ENCODE data around the gene ZNF423. TPM values are rescaled to one million over a fixed set of nuclear protein-coding genes. Genes with fewer than 3 reads are reported as not detected.

Gene ZNF423
- total RNA-seq, 1 donor from 2014 or later = 10.6 TPM

DNA sequence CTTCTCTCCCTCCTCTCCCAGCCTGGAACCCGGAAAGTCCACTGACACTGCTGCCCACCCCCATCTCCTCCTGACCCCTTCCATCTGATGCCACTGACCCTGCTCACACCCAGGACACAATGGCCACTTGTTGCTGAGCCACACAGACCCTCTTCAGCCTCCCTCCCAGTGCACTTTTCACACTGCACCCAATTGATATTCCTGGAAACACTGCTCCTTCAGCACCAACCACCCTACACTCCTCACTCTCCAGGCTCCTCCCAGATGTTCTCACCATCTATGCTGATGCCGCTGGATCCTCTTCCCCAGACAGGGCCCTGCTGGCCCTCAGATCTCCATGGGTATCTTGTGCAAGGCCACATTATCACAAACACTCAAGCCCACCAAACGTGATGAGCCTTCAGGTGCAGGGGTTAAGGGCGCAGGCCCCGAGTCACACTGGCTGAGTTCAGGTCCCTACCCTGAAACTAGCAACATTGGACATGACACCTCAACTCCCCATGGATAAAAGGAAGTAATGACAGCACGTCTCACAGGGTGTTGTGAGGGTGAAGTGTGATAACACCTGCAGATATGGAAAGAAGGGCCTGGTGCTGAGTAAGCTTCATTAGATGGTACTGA, 238.1 kb downstream of the ZNF423 start:
- FAIRE-seq = no peak
- no peaks in the 10 kb centered on the region for H3K9me3 Mint-ChIP-seq (ENCODE audit: unreplicated experiment)
- H3K4me3 ChIP-seq (ENCODE audit: insufficient read depth, low read depth, low read length) = no peak overlapping the region
- H3K36me3 Mint-ChIP-seq (ENCODE audit: low read depth, unreplicated experiment) = no peaks in the 10 kb centered on the region
- H3K9ac ChIP-seq (ENCODE audit: low read length) = no peak overlapping the region
- no peaks in the 10 kb centered on the region for H3K9me3 ChIP-seq (ENCODE audit: insufficient read depth, low read depth, low read length)
- H3K79me2 ChIP-seq (ENCODE audit: insufficient read depth, low read length) = no peaks in the 10 kb centered on the region
- H2AFZ ChIP-seq (ENCODE audit: low read depth, low read length) = no peak overlapping the region
- H3K4me3 Mint-ChIP-seq (ENCODE audit: unreplicated experiment) = no peak overlapping the region
- peaks cover 2% of the 10 kb centered on the region for H3K27me3 Mint-ChIP-seq (ENCODE audit: low read depth, unreplicated experiment)
- no peaks in the 10 kb centered on the region for H4K20me1 ChIP-seq (ENCODE audit: insufficient read depth, low read length)
- no peaks in the 10 kb centered on the region for H3K27me3 ChIP-seq (ENCODE audit: insufficient read depth, low read length)
- H3K4me1 ChIP-seq (ENCODE audit: insufficient read depth, low read length) = peaks cover 24% of the 10 kb centered on the region
- TF ChIP-seq CTCF (IDR thresholded peaks at IDR 0.05; ENCODE audit: insufficient read depth, low read depth, low read length) = no peak
- TF ChIP-seq EZH2 (IDR thresholded peaks at IDR 0.05; ENCODE audit: insufficient read depth, low read length) = no peak
- peaks cover 3% of the 10 kb centered on the region for H3K4me1 Mint-ChIP-seq (ENCODE audit: low read depth, unreplicated experiment)
- H3K36me3 ChIP-seq (ENCODE audit: insufficient read depth, low read length) = no peaks in the 10 kb centered on the region
- H3K27ac Mint-ChIP-seq (ENCODE audit: unreplicated experiment) = no peak overlapping the region
- no peak overlapping the region for H3K4me2 ChIP-seq (ENCODE audit: low read length)
- no peak overlapping the region for H3K27ac ChIP-seq (ENCODE audit: low read depth, low read length)
- DNase-seq (ENCODE audit: low read depth) = no peak

GRCh38 chr16:49617016-49617629, 238.8 kb downstream of the ZNF423 start:
- Histone ChIP-seq H3K27ac (ENCODE audit: low read depth, low read length) (no peak overlapping the region), H3K27me3 (ENCODE audit: insufficient read depth, low read length) (no peaks in the 10 kb centered on the region), H3K9ac (ENCODE audit: low read length) (no peak overlapping the region), H4K20me1 (ENCODE audit: insufficient read depth, low read length) (no peaks in the 10 kb centered on the region), H3K36me3 (ENCODE audit: insufficient read depth, low read length) (no peaks in the 10 kb centered on the region), H3K4me2 (ENCODE audit: low read length) (no peak overlapping the region), H3K9me3 (ENCODE audit: insufficient read depth, low read depth, low read length) (no peaks in the 10 kb centered on the region), H3K79me2 (ENCODE audit: insufficient read depth, low read length) (no peaks in the 10 kb centered on the region), H3K4me3 (ENCODE audit: insufficient read depth, low read depth, low read length) (no peak overlapping the region), H2AFZ (ENCODE audit: low read depth, low read length) (no peak overlapping the region), H3K4me1 (ENCODE audit: insufficient read depth, low read length) (peaks cover 24% of the 10 kb centered on the region)
- Mint-ChIP-seq H3K27me3 (ENCODE audit: low read depth, unreplicated experiment) (peaks cover 2% of the 10 kb centered on the region), H3K4me1 (ENCODE audit: low read depth, unreplicated experiment) (peaks cover 3% of the 10 kb centered on the region), H3K9me3 (ENCODE audit: unreplicated experiment) (no peaks in the 10 kb centered on the region), H3K27ac (ENCODE audit: unreplicated experiment) (no peak overlapping the region), H3K36me3 (ENCODE audit: low read depth, unreplicated experiment) (no peaks in the 10 kb centered on the region), H3K4me3 (ENCODE audit: unreplicated experiment) (no peak overlapping the region)
- TF ChIP-seq EZH2 (IDR thresholded peaks at IDR 0.05; ENCODE audit: insufficient read depth, low read length) (no peak), CTCF (IDR thresholded peaks at IDR 0.05; ENCODE audit: insufficient read depth, low read depth, low read length) (no peak)
- FAIRE-seq (no peak), DNase-seq (ENCODE audit: low read depth) (no peak)

DNA sequence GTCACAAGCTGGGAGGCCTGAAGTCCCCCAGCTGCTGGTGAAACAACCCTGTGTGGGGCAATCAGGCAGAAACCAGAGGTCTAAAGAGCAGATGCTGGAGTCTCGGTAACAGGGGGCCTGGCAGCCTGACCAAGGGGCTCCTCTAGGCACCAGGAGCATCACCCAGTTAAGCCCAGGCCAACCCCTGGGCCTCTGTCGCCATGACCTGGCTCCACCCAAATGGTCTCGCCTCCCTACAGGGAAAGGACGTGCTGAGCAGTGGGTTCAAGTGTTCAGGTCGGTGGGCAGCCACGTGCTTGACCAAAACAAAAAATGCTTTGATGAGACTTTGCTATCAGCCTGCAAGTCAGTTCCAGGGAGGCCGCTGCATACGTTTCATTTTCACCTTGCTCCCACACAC, 240.3 kb downstream of the ZNF423 start:
- FAIRE-seq (no peak), DNase-seq (ENCODE audit: low read depth) (no peak)
- Mint-ChIP-seq H3K4me3 (ENCODE audit: unreplicated experiment) (no peak overlapping the region), H3K36me3 (ENCODE audit: low read depth, unreplicated experiment) (no peaks in the 10 kb centered on the region), H3K27me3 (ENCODE audit: low read depth, unreplicated experiment) (peaks cover 2% of the 10 kb centered on the region), H3K4me1 (ENCODE audit: low read depth, unreplicated experiment) (peaks cover under 1% of the 10 kb centered on the region), H3K27ac (ENCODE audit: unreplicated experiment) (no peak overlapping the region), H3K9me3 (ENCODE audit: unreplicated experiment) (no peaks in the 10 kb centered on the region)
- Histone ChIP-seq H3K4me1 (ENCODE audit: insufficient read depth, low read length) (peaks cover 11% of the 10 kb centered on the region), H3K27me3 (ENCODE audit: insufficient read depth, low read length) (no peaks in the 10 kb centered on the region), H3K27ac (ENCODE audit: low read depth, low read length) (no peak overlapping the region), H4K20me1 (ENCODE audit: insufficient read depth, low read length) (no peaks in the 10 kb centered on the region), H3K9ac (ENCODE audit: low read length) (no peak overlapping the region), H2AFZ (ENCODE audit: low read depth, low read length) (no peak overlapping the region), H3K9me3 (ENCODE audit: insufficient read depth, low read depth, low read length) (no peaks in the 10 kb centered on the region), H3K79me2 (ENCODE audit: insufficient read depth, low read length) (no peaks in the 10 kb centered on the region), H3K4me2 (ENCODE audit: low read length) (no peak overlapping the region), H3K4me3 (ENCODE audit: insufficient read depth, low read depth, low read length) (no peak overlapping the region), H3K36me3 (ENCODE audit: insufficient read depth, low read length) (no peaks in the 10 kb centered on the region)
- TF ChIP-seq EZH2 (IDR thresholded peaks at IDR 0.05; ENCODE audit: insufficient read depth, low read length) (no peak), CTCF (IDR thresholded peaks at IDR 0.05; ENCODE audit: insufficient read depth, low read depth, low read length) (no peak)

Measured in astrocyte (in vitro differentiated cells and primary cell).